Prostate gland (tissue), 2 donors: Measurements from ENCODE around the gene GCNT2. TPM values are rescaled to one million over a fixed set of nuclear protein-coding genes. Genes with fewer than 3 reads are reported as not detected.
"Not testable (repeated sequence)": the region's sequence is repeated elsewhere in the genome, so short reads cannot be mapped to it uniquely, and the experiment has no call there.

ENCODE experiments used
- DNase-seq: peaks from one replicate; pipeline ENCODE4 v3.0.0-alpha.2; 2019; ENCODE audit warnings: low spot score
- H3K27ac ChIP-seq, 2 donors: fragments of 200-600 bp; sonication (generic); 2 replicates each; pipeline ENCODE4 v1.5.1; 2017 to 2019
- H3K27me3 ChIP-seq: fragments of 200-600 bp; sonication (generic); replicated peaks from 2 replicates; pipeline ENCODE4 v1.5.1; 2019; ENCODE audit not compliant: insufficient read depth
- H3K36me3 ChIP-seq, 2 donors: fragments of 200-600 bp; sonication (generic); 1 replicate in 1 of 2; 2 replicates in 1 of 2; pipeline versions ENCODE4 v1.5.1 to v1.8.1; 2017 to 2019
- H3K4me1 ChIP-seq: fragments of 200-600 bp; sonication (generic); replicated peaks from 2 replicates; pipeline ENCODE4 v1.5.1; 2019
- H3K4me3 ChIP-seq, 2 donors: fragments of 200-600 bp; sonication (generic); 2 replicates each; pipeline ENCODE4 v1.5.1; 2017 to 2019
- H3K9me3 ChIP-seq: fragments of 200-600 bp; sonication (generic); 2 replicates; pipeline ENCODE4 v1.5.1; 2017
- POLR2A ChIP-seq: fragments of 450-650 bp; IDR thresholded peaks from one replicate; pipeline ENCODE4 v1.6.1; 2016; ENCODE audit warnings: antibody characterized with exemption, mild to moderate bottlenecking
- POLR2AphosphoS5 ChIP-seq: sonication (generic); formaldehyde crosslinking; IDR thresholded peaks from one replicate; pipeline ENCODE4 v1.6.1; 2017; ENCODE audit warnings: antibody characterized with exemption
- WGBS: methylation state at CpG from one replicate; pipeline ENCODE4 v1.1.5; 2018; 5-methylcytosine and 5-hydroxymethylcytosine counted together
- intact Hi-C: fragments of 100-400 bp; cut with DNase I; formaldehyde crosslinking; loops from one replicate; pipeline ENCODE4 v1.14.2; 2022
- total RNA-seq, 2 donors: library from RNA; depleted of rRNA; stranded (reverse); fragments of >200 nt; gene quantifications; one replicate each; pipeline ENCODE4 v1.1.0, GENCODE V29; 2016
- TF ChIP-seq, protein P1 (sequence below), 4 experiments: fragments of 200-600 bp in 2 of 4; fragments of 450-650 bp in 2 of 4; sonication (generic) in 2 of 4; IDR thresholded peaks; 1 replicate in 3 of 4; 2 replicates in 1 of 4; pipeline ENCODE4 v1.5.1; 2016 to 2019; ENCODE audit warnings: antibody characterized with exemption in 4 of 4, mild to moderate bottlenecking in 2 of 4, moderate library complexity in 2 of 4

Gene GCNT2
- total RNA-seq, 2 donors from 2014 or later = 22.9 to 58.2 TPM

DNA sequence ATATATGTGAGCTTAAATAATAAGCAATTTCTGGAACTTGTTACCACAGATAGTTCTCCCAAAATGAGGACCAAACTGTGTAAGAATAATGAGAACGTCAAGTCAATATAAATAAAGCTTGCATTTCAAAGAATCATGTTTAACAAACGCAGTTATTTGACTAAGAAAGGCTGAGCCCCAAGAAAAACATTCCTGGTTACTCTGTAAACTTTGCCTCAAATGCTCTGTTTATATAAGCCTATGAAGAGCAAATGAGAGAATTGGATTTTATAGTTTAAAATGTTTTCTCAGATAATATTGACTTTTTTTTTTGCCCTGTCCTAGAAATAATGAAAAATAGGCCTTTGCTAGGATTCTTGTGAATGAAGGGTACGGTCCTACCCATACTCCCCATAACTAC is 91.9 kb downstream of the GCNT2 start:
- H3K27ac ChIP-seq = peak overlapping the region; percentile 65 to 80
- WGBS = 13% methylated on average over 3 of the region's 3 CpGs

DNA sequence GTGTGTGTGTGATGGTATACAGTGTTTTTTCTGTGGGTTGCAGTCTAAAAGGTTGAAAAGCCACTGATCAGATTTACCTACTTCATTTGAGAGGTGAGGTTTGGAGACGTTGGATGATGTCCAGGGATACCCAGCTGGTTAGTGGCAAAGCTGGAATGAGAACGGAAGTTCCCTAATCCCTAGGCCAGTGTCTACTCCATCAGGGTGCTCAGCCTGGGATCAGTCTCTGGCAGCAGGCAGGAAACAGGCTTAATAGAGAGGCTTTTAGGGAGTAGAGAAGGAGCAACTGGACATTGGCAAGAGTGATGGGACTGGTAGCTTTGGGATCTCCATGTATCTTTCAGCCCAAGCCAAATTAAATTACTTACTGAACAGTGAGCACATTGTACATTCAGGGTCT is 92.6 kb downstream of the GCNT2 start:
- H3K36me3 ChIP-seq = no peaks in the 10 kb centered on the region
- H3K4me3 ChIP-seq = no peak overlapping the region
- no peaks in the 10 kb centered on the region for H3K9me3 ChIP-seq
- H3K27ac ChIP-seq = peak overlapping the region; percentile 38 to 80
- H3K4me1 ChIP-seq = peaks cover 5% of the 10 kb centered on the region
- no peaks in the 10 kb centered on the region for H3K27me3 ChIP-seq
- no peak for DNase-seq
- 20% methylated on average over 2 of the region's 2 CpGs for WGBS
- TF ChIP-seq POLR2AphosphoS5 (no peak), POLR2A (no peak)
- TF ChIP-seq, protein P1, sequence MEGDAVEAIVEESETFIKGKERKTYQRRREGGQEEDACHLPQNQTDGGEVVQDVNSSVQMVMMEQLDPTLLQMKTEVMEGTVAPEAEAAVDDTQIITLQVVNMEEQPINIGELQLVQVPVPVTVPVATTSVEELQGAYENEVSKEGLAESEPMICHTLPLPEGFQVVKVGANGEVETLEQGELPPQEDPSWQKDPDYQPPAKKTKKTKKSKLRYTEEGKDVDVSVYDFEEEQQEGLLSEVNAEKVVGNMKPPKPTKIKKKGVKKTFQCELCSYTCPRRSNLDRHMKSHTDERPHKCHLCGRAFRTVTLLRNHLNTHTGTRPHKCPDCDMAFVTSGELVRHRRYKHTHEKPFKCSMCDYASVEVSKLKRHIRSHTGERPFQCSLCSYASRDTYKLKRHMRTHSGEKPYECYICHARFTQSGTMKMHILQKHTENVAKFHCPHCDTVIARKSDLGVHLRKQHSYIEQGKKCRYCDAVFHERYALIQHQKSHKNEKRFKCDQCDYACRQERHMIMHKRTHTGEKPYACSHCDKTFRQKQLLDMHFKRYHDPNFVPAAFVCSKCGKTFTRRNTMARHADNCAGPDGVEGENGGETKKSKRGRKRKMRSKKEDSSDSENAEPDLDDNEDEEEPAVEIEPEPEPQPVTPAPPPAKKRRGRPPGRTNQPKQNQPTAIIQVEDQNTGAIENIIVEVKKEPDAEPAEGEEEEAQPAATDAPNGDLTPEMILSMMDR (IDR thresholded peaks at IDR 0.05) = no peak
- intact Hi-C loops = loop anchor here (5.0 to 10.0 kb wide), 2 partner anchors 56 to 81 kb away; partner anchors contain the start of genes C6orf52 and PAK1IP1

More for the DNA sequence above, 91.9 kb downstream of the GCNT2 start:
- Histone ChIP-seq H3K27me3 (no peaks in the 10 kb centered on the region), H3K4me1 (peaks cover 5% of the 10 kb centered on the region), H3K9me3 (no peaks in the 10 kb centered on the region), H3K4me3 (no peak overlapping the region), H3K36me3 (no peaks in the 10 kb centered on the region)
- peak; percentile 75 for TF ChIP-seq POLR2AphosphoS5
- TF ChIP-seq POLR2A = no peak
- intact Hi-C loops = loop anchor here (5.0 to 10.0 kb wide), 2 partner anchors 56 to 82 kb away; partner anchors contain the start of genes C6orf52 and PAK1IP1
- peak; percentile 29 for DNase-seq

DNA sequence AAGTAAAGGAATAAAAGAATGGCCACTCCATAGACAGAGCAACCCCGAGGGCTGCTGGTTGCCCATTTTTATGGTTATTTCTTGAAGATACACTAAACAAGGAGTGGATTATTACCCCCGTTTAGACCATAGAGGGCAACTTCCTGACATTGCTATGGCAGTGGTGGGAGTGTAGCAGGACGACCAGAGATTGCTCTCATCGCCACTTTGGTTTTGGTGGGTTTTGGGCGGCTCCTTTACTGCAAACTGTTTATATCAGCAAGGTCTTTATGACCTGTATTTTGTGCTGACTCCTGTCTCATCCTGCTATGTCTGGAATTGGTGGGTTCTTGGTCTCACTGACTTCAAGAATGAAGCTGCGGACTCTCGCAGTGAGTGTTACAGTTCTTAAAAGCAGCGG is 94.5 kb downstream of the GCNT2 start:
- no peaks in the 10 kb centered on the region for H3K9me3 ChIP-seq
- H3K27ac ChIP-seq = peak overlapping the region; percentile 38 to 80
- H3K4me1 ChIP-seq = peaks cover 5% of the 10 kb centered on the region
- TF ChIP-seq POLR2AphosphoS5 = no peak
- TF ChIP-seq, protein P1 (IDR thresholded peaks at IDR 0.05) = no peak
- TF ChIP-seq POLR2A = no peak
- H3K27me3 ChIP-seq = no peaks in the 10 kb centered on the region
- no peak for DNase-seq
- no peak overlapping the region for H3K4me3 ChIP-seq
- WGBS = 97% methylated on average over 8 of the region's 8 CpGs
- H3K36me3 ChIP-seq = no peaks in the 10 kb centered on the region
- intact Hi-C loops = loop anchor here (10.0 kb wide), 1 partner anchor 79 kb away; the partner anchor contains the start of genes C6orf52 and PAK1IP1

DNA sequence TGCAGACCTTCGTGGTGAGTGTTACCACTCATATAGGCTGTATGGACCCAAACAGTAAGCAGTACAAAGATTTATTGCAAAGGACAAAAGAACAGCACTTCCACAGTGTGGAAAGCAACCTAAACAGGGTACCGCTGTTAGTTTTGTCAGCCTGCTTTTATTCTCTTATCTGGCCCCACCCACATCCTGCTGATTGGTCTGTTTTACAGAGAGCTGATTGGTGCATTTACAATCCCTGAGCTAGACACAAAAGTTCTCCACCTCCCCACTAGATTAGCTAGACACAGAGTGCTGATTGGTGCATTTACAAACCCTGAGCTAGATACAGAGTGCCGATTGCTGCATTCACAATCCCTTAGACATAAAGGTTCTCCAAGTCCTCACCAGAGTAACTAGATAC is 95.1 kb downstream of the GCNT2 start:
- H3K9me3 ChIP-seq, H3K27me3 ChIP-seq, DNase-seq, H3K4me1 ChIP-seq, H3K4me3 ChIP-seq, H3K36me3 ChIP-seq: not testable (repeated sequence)
- intact Hi-C loops = loop anchor here (10.0 kb wide), 1 partner anchor 79 kb away; the partner anchor contains the start of genes C6orf52 and PAK1IP1
- 94% methylated on average over 3 of the region's 3 CpGs for WGBS
- peak overlapping the region; percentile 38 to 80 for H3K27ac ChIP-seq

DNA sequence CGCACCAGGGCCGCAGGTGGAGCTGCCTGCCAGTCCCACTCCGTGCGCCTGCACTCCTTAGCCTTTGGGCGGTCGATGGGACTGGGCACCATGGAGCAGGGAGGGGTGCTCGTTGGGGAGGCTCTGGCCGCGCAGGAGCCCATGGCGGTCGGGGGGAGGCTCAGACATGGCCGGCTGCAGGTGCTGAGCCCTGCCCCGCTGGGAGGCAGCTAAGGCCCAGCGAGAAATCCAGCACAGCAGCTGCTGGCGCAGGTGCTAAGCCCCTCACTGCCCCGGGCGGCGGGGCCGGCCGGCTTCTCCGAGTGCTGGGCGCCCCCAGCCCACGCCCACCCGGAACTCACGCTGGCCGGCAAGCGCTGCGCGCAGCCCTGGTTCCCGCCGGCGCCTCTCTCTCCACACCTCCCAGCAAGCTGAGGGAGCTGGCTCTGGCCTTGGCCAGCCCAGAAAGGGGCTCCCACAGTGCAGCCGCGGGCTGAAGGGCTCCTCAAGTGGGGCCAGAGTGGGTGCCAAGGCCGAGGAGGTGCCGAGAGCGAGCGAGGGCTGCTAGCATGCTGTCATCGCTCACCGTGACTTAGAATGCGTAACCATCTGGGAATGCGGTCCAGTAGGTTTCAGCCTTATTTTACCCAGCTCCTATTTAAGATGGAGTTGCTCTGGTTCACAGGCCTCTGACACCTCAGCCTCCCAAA is 96.0 kb downstream of the GCNT2 start:
- H3K9me3 ChIP-seq = no peaks in the 10 kb centered on the region
- no peaks in the 10 kb centered on the region for H3K27me3 ChIP-seq
- intact Hi-C loops = loop anchor here (10.0 kb wide), 1 partner anchor 78 kb away; the partner anchor contains the start of genes C6orf52 and PAK1IP1
- peak overlapping the region; percentile 32 to 80 for H3K27ac ChIP-seq
- peaks cover 5% of the 10 kb centered on the region for H3K4me1 ChIP-seq
- 97% methylated on average over 18 of the region's 42 CpGs for WGBS
- no peak for TF ChIP-seq POLR2A
- TF ChIP-seq, protein P1 (IDR thresholded peaks at IDR 0.05) = no peak
- TF ChIP-seq POLR2AphosphoS5 = no peak
- no peak overlapping the region for H3K4me3 ChIP-seq
- DNase-seq = no peak
- no peaks in the 10 kb centered on the region for H3K36me3 ChIP-seq
